Karpas-422 (cell line): ENCODE measurements around the gene MOK. TPM values are rescaled to one million over a fixed set of nuclear protein-coding genes. Genes with fewer than 3 reads are reported as not detected.

Experiments
- DNase-seq: peaks from one replicate; pipeline ENCODE4 v3.0.0-alpha.2; 2015
- H2AFZ ChIP-seq: fragments of 200-600 bp; sonication (generic); 2 replicates; pipeline ENCODE4 v1.6.1; 2014; ENCODE audit warnings: antibody characterized with exemption, low read length, mixed read lengths
- H3K27ac ChIP-seq: fragments of 200-600 bp; sonication (generic); 2 replicates; pipeline ENCODE4 v1.5.1; 2014; ENCODE audit warnings: mild to moderate bottlenecking, low read length, moderate library complexity
- H3K27me3 ChIP-seq: fragments of 200-600 bp; sonication (generic); 2 replicates; pipeline ENCODE4 v1.6.1; 2014; ENCODE audit warnings: low read length, mixed read lengths
- H3K36me3 ChIP-seq: fragments of 200-600 bp; sonication (generic); 2 replicates; pipeline ENCODE4 v1.6.1; 2014; ENCODE audit warnings: low read length, mixed read lengths; ENCODE audit not compliant: insufficient read depth
- H3K4me1 ChIP-seq: fragments of 200-600 bp; sonication (generic); 2 replicates; pipeline ENCODE4 v1.6.1; 2014; ENCODE audit warnings: mild to moderate bottlenecking, low read length, mixed read lengths
- H3K4me2 ChIP-seq: fragments of 200-600 bp; sonication (generic); 2 replicates; pipeline ENCODE4 v1.6.1; 2014; ENCODE audit warnings: low read length, low read depth, mild to moderate bottlenecking; ENCODE audit not compliant: poor library complexity, severe bottlenecking
- H3K4me3 ChIP-seq: fragments of 200-600 bp; sonication (generic); 2 replicates; pipeline ENCODE4 v1.5.1; 2014; ENCODE audit warnings: mild to moderate bottlenecking, antibody characterized with exemption, low read length, mixed read lengths
- H3K79me2 ChIP-seq: fragments of 200-600 bp; sonication (generic); 2 replicates; pipeline ENCODE4 v1.6.1; 2014; ENCODE audit warnings: mild to moderate bottlenecking, low read length, mixed read lengths
- H3K9ac ChIP-seq: fragments of 200-600 bp; sonication (generic); 2 replicates; pipeline ENCODE4 v1.6.0; 2014; ENCODE audit warnings: low read length
- H3K9me2 ChIP-seq: fragments of 200-600 bp; sonication (generic), shearing (Covaris generic); replicated peaks from 2 replicates; pipeline ENCODE4 v1.6.0; 2014; ENCODE audit warnings: mild to moderate bottlenecking, low read length, moderate library complexity; ENCODE audit not compliant: insufficient read depth
- H3K9me3 ChIP-seq: fragments of 300-700, 200-600 bp; sonication (generic); 2 replicates; pipeline ENCODE4 v1.6.1; 2014; ENCODE audit warnings: low read length, mixed read lengths
- H4K20me1 ChIP-seq: fragments of 200-600 bp; sonication (generic); 2 replicates; pipeline ENCODE4 v1.6.1; 2014; ENCODE audit warnings: mild to moderate bottlenecking, antibody characterized with exemption, low read length, low read depth; ENCODE audit not compliant: insufficient read depth
- total RNA-seq: library from RNA; depleted of rRNA; stranded (reverse); fragments of >200 nt; shearing (Covaris generic); gene quantifications from 2 replicates; pipeline ENCODE4 v1.2.3, GENCODE V29; 2014; ENCODE audit warnings: low replicate concordance

Gene MOK
- total RNA-seq, 1 experiment from 2014 or later = 4.4 TPM

DNA sequence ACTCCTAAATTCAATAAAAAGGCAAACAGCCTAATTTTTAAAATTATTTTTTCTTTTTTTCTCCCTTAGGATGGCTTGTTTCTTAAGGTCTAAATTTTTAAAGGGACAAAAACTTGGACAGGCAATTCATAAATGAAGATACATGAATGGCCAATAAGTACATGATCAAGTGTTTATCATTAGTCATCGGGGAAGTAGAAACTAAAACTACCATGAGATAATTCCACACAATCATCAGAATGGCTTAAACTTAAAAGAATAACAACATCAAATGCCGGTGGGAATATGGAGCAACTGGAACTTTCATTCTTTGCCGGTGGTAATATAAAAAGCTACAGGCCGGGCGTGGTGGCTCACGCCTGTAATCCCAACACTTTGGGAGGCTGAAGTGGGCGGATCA is 29.1 kb downstream of the MOK start:
- Histone ChIP-seq H4K20me1 (no peaks in the 10 kb centered on the region), H3K79me2 (no peaks in the 10 kb centered on the region), H3K4me2 (no peak overlapping the region), H3K9me3 (no peaks in the 10 kb centered on the region), H2AFZ (no peak overlapping the region), H3K27me3 (no peaks in the 10 kb centered on the region), H3K4me3 (no peak overlapping the region), H3K4me1 (no peaks in the 10 kb centered on the region; the same call in 1 of the 2 replicates), H3K36me3 (no peaks in the 10 kb centered on the region), H3K9me2 (no peaks in the 10 kb centered on the region), H3K27ac (no peak overlapping the region), H3K9ac (no peak overlapping the region)
- no peak for DNase-seq

DNA sequence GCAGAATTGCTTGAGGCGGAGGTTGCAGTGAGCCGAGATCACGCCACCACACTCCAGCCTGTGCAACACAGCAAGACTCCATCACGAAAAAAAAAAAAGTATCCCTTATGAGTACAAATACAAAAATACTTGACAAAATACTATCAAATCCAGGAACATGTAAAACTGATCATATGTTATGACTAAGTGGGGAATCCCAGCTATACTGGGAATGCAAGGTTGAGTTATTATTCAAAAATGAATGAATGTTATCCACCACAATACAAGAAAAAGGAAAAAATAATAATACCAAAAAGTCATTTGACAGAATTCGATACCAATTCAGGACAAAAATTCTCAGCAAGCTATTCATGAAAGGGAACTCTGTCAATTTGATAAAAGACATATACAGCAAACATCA is 32.6 kb downstream of the MOK start:
- Histone ChIP-seq H3K79me2 (no peaks in the 10 kb centered on the region), H3K27ac (no peak overlapping the region), H3K36me3 (no peaks in the 10 kb centered on the region), H3K27me3 (no peaks in the 10 kb centered on the region), H2AFZ (no peak overlapping the region), H4K20me1 (no peaks in the 10 kb centered on the region), H3K4me1 (no peaks in the 10 kb centered on the region), H3K9ac (no peak overlapping the region), H3K9me3 (no peaks in the 10 kb centered on the region), H3K9me2 (no peaks in the 10 kb centered on the region), H3K4me3 (no peak overlapping the region), H3K4me2 (no peak overlapping the region)
- no peak for DNase-seq

DNA sequence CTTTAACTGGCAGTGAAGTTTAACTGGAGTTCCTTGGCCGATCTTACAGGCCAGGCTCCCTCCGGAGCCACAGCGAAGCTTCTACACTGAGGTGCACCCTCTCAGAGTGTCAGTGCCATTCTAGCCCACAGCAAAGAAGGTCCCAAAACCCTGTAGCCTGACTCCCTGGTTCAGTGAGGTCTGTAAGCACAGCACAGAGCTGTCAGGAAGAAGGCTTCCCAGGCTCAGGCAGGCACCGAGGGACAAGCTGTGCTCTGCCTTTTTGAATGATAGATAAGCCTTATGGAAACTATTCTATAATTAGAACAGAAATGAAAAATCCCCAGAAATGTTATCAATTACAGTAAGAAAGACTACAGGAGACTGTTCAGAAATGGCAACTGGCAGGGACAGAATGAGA is 40.2 kb downstream of the MOK start:
- no peak for DNase-seq
- Histone ChIP-seq H3K36me3 (no peaks in the 10 kb centered on the region), H3K9me2 (no peaks in the 10 kb centered on the region), H3K79me2 (no peaks in the 10 kb centered on the region), H3K4me3 (no peak overlapping the region), H3K9ac (no peak overlapping the region), H4K20me1 (no peaks in the 10 kb centered on the region), H3K9me3 (no peaks in the 10 kb centered on the region), H2AFZ (no peak overlapping the region), H3K4me2 (no peak overlapping the region), H3K27me3 (no peaks in the 10 kb centered on the region), H3K4me1 (no peaks in the 10 kb centered on the region), H3K27ac (no peak overlapping the region)

- no peak overlapping the region for H3K4me2 ChIP-seq
- no peak overlapping the region for H3K4me3 ChIP-seq
- no peaks in the 10 kb centered on the region for H3K9me2 ChIP-seq
- no peaks in the 10 kb centered on the region for H3K9me3 ChIP-seq
- no peaks in the 10 kb centered on the region for H3K27me3 ChIP-seq
- H4K20me1 ChIP-seq = no peaks in the 10 kb centered on the region
- H2AFZ ChIP-seq = no peak overlapping the region
- DNase-seq = no peak
- H3K4me1 ChIP-seq = no peaks in the 10 kb centered on the region
- H3K79me2 ChIP-seq = no peaks in the 10 kb centered on the region
- H3K36me3 ChIP-seq = no peaks in the 10 kb centered on the region
- no peak overlapping the region for H3K9ac ChIP-seq
- no peak overlapping the region for H3K27ac ChIP-seq
These were observed 40.6 kb downstream of the MOK start for GRCh38 chr14:102264355-102264754.

DNA sequence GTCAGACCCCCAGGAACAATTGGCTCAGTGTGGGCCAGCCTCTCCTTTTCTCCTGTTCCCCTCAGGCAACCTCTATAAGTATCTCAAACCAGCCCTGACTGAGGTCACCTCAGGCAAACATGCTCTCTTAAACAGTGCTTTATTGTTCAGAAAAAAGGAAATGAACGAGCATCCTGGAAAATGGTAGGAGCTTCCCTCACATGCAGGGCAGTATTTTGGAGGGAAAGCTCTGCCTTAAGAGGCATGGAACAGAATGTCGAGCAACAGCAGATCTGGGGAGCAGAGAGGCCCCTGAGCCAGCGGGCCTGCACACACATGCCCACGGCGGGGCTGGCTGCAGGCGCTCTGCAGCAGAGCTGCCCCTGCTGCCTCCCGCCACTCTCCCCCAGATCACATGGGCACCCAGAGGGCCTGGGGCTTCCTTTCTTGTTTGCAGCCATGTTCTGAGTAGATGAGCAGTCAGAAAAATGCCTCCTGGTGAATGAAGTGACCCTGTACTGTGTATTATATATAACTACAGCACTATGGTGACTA is 42.0 kb downstream of the MOK start:
- no peak overlapping the region for H2AFZ ChIP-seq
- H3K27ac ChIP-seq = no peak overlapping the region
- no peak overlapping the region for H3K4me2 ChIP-seq
- H3K79me2 ChIP-seq = no peaks in the 10 kb centered on the region
- no peaks in the 10 kb centered on the region for H3K9me3 ChIP-seq
- H3K27me3 ChIP-seq = no peaks in the 10 kb centered on the region
- H3K9ac ChIP-seq = no peak overlapping the region
- H4K20me1 ChIP-seq = no peaks in the 10 kb centered on the region
- H3K9me2 ChIP-seq = no peaks in the 10 kb centered on the region
- H3K4me3 ChIP-seq = no peak overlapping the region
- no peaks in the 10 kb centered on the region for H3K4me1 ChIP-seq
- no peaks in the 10 kb centered on the region for H3K36me3 ChIP-seq
- no peak for DNase-seq

- Histone ChIP-seq H2AFZ (no peak overlapping the region), H4K20me1 (no peaks in the 10 kb centered on the region), H3K79me2 (no peaks in the 10 kb centered on the region), H3K9ac (no peak overlapping the region), H3K4me3 (no peak overlapping the region), H3K36me3 (no peaks in the 10 kb centered on the region), H3K27me3 (no peaks in the 10 kb centered on the region), H3K4me1 (no peaks in the 10 kb centered on the region), H3K9me2 (no peaks in the 10 kb centered on the region), H3K4me2 (no peak overlapping the region), H3K27ac (no peak overlapping the region), H3K9me3 (no peaks in the 10 kb centered on the region)
- no peak for DNase-seq
These were observed 46.8 kb downstream of the MOK start for GRCh38 chr14:102258136-102258535.

- Histone ChIP-seq H3K36me3 (no peaks in the 10 kb centered on the region), H3K9me3 (no peaks in the 10 kb centered on the region), H3K79me2 (no peaks in the 10 kb centered on the region), H3K4me3 (no peak overlapping the region), H2AFZ (no peak overlapping the region), H3K4me2 (no peak overlapping the region), H3K27me3 (no peaks in the 10 kb centered on the region), H3K9me2 (no peaks in the 10 kb centered on the region), H4K20me1 (no peaks in the 10 kb centered on the region), H3K9ac (no peak overlapping the region), H3K4me1 (no peaks in the 10 kb centered on the region), H3K27ac (no peak overlapping the region)
- no peak for DNase-seq
These were observed 48.2 kb downstream of the MOK start for GRCh38 chr14:102256716-102257115.

GRCh38 chr14:102255401-102256190 is 49.4 kb downstream of the MOK start:
- DNase-seq = no peak
- Histone ChIP-seq H2AFZ (no peak overlapping the region), H3K9ac (no peak overlapping the region), H3K27me3 (no peaks in the 10 kb centered on the region), H3K79me2 (no peaks in the 10 kb centered on the region), H3K27ac (no peak overlapping the region), H3K9me2 (no peaks in the 10 kb centered on the region), H3K36me3 (no peaks in the 10 kb centered on the region), H3K4me3 (no peak overlapping the region), H3K4me2 (no peak overlapping the region), H3K4me1 (no peaks in the 10 kb centered on the region), H4K20me1 (no peaks in the 10 kb centered on the region), H3K9me3 (no peaks in the 10 kb centered on the region)
